CD4-positive, alpha-beta T cell treated with Interferon gamma for 1 hour (primary cell): Measurements from ENCODE around the gene CYP2A7.
"Not testable (repeated sequence)": the region's sequence is repeated elsewhere in the genome, so short reads cannot be mapped to it uniquely, and the experiment has no call there.

Experiments used
- DNase-seq: peaks from one replicate; pipeline ENCODE4 v3.0.0-alpha.2; 2020

Gene CYP2A7, protein sequence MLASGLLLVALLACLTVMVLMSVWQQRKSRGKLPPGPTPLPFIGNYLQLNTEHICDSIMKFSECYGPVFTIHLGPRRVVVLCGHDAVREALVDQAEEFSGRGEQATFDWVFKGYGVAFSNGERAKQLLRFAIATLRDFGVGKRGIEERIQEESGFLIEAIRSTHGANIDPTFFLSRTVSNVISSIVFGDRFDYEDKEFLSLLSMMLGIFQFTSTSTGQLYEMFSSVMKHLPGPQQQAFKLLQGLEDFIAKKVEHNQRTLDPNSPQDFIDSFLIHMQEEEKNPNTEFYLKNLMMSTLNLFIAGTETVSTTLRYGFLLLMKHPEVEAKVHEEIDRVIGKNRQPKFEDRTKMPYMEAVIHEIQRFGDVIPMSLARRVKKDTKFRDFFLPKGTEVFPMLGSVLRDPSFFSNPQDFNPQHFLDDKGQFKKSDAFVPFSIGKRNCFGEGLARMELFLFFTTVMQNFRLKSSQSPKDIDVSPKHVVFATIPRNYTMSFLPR

DNA sequence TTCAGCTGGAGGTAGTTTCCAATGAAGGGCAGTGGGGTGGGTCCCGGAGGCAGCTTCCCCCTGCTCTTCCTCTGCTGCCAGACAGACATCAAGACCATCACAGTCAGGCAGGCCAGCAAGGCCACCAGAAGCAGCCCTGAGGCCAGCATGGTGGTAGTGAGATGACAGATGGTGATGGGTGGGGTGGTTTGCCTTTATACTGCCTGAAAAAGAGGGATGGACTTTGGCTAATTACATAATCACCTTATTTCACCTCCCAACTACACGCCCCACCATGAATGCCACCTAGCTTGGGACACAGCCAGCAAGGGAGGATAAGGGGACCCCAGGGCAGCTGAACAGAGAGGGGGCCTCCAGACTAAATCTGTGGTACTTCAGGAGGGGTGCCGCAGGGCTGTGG is at the start of gene CYP2A7:
Gene CYP2A7 (minus strand): TSS at position 170 of the 400 bp plus-strand sequence. CDS start 21 bp downstream, at position 149.
- DNase-seq, result not testable (repeated sequence)

DNA sequence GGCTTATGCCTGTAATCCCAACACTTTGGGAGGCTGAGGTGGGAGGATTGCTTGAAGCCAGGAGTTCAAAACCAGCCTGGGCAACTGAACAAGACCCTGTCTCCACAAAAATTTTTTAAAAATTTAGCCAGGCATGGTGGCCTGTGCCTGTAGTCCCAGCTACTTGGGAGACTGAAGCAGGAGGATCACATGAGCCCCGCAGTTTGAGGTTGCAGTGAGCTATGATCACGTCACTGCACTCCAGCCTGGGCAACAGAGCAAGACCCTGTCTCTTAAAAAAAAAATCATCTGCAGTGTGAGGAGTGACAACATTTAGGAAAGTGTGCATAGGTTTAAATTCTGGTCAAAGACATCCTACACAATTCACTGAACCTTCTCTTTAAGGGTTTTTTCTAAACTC is 48.8 kb upstream of the CYP2A7 start:
- not testable (repeated sequence) for DNase-seq

DNA sequence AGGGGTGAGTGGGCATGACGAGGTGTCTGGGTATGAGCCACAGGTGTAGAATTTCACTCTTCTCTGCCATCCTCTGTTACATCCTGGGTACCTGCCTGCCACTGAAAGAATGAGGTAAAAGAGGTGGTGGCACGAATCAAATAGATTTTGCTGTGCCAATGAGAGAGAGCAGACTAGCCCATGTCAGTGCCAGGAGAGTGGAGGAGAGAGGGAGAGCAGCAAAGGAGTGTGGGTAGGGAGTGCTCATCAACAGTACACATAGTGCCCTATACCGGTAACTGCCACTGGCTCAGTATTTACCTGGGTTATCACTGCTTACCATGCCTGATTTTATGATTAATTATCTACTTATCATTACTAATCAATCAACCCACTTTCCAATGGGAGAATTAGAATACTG is 47.9 kb upstream of the CYP2A7 start:
- not testable (repeated sequence) for DNase-seq

DNA sequence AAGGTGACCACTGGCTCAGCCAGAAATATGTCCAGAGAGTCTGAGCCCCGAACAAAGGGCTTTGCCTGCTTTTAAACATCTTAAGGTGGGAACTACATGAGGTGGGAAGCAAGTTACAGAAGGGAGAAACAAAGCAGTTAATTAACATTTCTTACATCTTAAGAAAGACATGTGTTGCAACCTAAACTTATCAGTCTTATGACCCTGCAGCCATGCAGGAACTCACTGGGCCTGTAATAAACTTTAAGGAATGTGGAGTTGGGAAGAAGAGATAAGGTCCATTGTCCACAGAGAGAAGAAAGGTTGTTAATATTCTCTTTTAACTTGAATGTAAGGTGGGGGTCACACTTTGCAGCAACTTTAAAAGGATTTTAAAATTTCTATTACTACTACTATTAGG is 46.8 kb upstream of the CYP2A7 start:
- DNase-seq, result no peak

DNA sequence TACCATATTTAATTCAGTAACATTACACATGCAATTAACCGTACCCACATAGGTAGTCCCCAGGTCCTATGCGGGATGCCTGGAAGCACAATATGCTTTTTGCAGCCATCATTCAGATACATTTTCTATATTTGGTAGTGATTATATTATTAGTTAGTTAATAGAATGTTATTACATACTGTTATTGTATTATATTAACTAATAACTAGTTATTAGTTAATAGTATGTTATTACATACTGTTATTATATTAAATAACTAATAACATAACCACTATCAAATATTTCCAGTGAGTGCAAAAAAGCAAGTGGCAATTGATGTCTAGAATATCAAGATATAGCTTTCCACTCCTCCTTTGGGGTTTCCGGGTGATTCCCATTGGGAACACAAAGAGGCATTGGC is 45.5 kb upstream of the CYP2A7 start:
- no peak for DNase-seq

DNA sequence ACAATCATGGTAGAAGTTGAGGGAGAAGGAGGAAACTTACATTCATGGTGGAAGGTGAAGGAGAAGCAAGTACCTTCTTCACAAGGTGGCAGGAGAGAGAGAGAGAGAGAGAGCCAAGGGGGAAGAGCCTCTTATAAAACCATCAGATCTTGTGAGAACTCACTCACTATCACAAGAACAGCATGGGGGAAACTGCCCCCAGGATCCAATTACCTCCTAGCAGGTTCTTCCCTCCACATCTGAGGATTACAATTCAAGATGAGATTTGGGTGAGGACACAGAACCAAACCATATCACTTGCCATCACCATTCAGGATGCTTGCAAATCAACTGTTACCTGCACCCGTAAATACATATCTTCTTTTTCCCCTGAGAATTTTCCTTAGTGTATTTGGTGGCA is 44.2 kb upstream of the CYP2A7 start:
- DNase-seq, result not testable (repeated sequence)

DNA sequence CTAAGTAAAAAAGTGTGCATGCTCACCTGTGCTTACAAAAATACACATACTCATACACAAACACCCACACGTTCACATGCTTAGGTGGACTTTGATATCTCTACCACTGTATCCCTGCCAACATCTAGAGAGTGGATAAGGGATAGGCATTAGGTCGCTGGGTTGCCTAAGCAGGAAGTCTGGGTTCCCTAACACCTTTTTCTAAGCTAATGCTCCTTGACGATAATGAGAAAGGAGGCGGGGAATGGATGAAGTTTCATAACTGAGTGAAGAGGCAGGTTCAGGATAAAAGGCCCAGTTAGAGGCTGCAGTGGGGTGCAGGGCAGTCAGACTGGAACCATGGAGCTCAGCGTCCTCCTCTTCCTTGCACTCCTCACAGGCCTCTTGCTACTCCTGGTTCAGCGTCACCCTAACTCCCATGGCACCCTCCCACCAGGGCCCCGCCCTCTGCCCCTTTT is 41.9 kb upstream of the CYP2A7 start:
- DNase-seq, result no peak

DNA sequence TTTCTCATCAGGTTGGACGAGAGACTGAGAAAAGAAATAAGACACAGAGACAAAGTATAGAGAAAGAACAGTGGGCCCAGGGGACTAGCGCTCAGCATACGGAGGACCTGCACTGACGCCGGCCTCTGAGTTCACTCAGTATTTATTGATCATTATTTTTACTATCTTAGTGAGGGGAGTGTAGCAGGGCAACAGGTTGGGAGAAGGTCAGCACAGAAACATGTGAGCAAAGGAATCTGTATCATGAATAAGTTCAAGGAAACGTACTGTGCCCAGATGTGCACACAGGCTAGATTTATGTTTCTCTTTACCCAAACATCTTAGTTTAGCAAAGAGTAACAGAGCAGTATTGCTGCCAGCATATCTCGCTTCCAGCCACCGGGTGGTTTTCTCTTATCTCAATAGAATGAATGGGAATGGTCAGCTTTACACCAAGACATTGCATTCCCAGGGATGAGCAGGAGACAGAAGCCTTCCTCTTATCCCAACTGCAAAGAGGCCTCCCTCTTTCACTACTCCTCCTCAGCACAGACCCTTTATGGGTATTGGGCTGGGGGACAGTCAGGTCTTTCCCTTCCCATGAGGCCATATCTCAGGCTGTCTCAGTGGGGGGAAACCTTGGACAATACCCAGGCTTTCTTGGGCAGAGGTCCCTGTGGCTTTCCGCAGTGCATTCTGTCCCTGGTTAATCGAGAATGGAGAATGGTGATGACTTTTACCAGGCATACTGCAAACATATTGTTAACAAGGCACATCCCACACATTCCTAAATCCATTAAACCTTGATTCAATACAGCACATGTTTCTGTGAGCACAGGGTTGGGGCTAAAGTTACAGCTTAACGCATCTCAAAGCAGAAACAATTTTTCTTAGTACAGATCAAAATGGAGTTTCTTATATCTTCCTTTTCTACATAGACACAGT is 40.5 kb upstream of the CYP2A7 start:
- DNase-seq, result not testable (repeated sequence)

DNA sequence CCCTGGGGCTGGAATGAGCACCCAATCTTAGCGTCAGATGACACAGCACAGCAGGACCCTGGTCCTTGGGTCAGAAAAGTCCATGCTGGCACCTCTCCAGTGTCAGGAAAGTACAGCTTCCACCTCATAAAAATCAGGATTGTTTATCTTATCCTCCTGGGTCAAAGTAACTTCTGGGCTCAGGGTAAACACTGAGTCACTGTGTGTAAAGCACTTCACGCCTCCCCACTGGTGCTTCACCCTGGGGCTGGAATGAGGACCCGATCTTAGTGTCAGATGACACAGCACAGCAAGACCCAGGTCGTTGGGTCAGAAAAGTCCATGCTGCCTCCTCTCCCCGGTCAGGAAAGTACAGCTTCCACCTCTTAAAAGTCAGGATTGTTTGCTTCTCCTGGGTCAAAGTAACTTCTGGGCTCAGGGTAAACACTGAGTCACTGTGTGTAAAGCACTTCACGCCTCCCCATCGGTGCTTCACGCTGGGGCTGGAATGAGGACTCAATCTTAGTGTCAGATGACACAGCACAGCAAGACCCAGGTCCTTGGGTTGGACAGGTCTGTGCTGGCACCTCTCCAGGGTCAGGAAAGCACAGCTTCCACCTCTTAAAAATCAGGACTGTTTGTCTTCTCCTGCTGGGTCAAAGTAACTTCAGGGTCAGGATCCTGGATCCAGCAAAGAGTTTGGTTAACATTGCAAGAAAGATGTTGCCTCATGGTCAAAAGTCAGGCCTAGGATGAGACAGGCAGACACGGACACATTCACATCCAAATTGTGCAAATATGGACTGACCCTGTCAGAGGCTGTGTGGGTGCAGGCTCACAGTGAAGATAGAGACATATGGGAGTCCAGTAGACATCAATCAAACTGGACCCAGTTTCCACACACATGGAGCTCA is 39.2 kb upstream of the CYP2A7 start:
- no peak for DNase-seq

DNA sequence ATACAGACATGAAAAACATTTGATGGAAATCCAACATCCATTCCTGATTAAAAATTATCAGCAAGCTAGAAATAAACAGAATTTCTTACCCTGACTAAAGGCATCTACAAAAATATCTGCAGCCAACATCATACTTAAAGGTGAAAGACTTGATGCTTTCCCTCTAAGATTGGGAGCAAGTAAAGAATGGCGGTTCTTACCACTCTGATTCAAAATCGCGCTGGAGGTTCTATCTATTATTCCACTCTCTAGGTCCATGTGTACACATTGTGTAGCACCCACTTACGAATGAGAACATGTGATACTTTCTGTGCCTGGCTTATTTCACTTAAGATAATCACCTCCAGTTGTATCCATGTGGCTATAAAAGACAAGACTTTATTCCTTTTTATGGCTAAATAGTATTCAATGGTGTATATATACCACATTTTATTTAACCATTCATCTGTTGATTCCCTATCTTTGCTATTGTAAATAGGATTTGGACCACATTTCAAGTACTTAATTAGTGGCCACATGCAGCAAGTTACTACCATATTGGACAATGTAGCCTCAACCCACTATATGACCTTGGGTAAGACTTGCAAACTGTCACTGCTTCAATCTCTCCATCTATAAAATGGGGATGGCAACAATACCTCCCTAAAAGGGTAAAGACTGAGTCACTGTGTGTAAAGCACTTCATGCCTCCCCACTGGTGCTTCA is 38.4 kb upstream of the CYP2A7 start:
- DNase-seq, result no peak

DNA sequence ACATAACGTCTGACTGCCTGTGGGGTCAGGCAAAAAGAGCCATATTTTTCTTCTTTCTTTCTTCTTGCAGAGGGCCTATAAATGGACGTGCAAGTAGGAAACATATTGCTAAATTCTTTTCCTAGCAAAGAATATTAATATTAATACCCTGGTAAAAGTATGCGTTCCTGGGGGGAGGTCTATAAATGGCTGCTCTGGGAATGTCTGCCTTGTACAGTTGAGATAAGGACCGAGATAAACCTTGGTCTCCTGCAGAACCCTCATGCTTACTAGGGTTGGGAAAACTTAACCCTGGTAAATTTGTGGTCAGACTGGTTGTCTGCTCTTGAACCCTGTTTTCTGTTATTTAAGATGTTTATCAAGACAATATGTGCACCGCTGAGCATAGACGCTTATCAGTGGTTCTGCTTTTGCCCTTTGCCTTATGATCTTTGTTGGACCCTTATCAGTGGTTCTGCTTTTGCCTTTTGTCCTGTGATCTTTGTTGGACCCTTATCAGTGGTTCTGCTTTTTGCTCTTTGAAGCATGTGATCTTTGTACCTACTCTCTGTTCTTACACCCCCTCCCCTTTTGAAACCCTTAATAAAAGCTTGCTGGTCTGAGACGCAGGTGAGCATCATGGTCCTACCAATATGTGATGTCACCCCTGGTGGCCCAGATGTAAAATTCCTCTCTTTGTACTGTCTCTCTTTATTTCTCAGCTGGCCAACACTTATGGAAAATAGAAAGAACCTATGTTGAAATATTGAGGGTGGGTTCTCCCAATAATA is 37.7 kb upstream of the CYP2A7 start:
- not testable (repeated sequence) for DNase-seq

DNA sequence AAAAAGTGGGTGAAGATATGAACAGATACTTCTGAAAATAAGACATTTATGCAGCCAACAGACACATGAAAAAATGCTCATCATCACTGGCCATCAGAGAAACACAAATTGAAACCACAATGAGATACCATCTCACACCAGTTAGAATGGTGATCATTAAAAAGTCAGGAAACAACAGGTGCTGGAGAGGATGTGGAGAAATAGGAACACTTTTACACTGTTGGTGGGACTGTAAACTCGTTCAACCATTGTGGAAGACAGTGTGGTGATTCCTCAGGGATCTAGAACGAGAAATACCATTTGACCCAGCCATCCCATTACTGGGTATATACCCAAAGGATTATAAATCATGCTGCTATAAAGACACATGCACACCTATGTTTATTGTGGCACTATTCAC is 36.3 kb upstream of the CYP2A7 start:
- DNase-seq, result not testable (repeated sequence)

DNA sequence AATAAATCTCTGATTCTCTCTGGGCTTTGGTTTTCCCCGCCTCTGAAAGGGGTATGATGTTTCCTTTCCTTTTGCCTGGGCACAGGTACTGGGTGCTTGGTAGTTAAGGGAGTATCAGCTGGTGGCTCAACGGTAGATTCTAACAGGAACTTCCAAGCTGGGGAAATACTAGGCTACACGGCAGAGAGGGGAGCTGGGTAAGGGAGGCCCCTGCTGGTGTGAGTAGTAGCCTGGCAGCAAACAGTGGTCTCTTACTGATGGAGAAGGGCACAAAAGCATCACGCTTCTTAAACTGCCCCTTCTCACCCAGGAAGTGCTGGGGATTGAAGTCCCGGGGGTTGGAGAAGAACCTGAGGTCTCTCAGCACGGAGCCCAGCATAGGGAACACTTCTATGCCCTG is 26.9 kb upstream of the CYP2A7 start:
- DNase-seq, result no peak

DNA sequence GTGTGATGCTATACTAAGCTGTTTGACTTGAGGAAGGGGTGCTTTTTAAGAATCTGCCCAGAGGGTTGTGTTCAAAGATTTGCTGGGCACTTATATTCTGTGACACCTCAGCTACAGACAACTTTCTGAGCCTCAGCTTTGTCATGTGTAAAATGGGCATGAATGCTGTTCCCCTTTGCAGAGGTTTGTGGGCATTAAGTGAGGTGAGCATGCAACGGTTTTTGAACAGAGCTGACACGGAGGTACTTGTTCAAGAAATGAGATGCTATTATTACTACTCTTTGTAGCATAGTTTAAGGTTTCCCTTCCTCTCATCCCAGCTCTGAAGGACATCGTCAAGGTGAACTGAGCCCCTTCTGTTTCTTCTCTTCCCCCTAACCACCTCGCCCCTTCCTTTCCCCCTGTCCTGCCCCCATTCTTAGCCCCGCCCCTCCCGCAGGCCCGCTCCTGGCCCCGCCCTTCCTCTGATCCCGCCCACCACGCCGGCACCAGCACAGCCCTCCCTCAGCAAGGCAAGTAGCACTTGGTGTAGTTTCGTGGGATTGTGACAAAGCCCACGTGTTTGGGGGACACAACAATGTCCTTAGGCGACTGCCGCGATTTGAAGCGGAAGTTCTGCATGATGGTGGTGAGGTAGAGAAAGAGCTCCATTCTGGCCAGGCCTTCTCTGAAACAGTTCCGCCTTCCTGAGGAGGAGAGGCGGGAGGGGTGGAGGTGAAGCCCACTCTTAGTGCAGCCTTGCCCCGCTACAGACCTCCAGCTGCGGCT is 26.1 kb upstream of the CYP2A7 start:
- DNase-seq, result peak; percentile 15

DNA sequence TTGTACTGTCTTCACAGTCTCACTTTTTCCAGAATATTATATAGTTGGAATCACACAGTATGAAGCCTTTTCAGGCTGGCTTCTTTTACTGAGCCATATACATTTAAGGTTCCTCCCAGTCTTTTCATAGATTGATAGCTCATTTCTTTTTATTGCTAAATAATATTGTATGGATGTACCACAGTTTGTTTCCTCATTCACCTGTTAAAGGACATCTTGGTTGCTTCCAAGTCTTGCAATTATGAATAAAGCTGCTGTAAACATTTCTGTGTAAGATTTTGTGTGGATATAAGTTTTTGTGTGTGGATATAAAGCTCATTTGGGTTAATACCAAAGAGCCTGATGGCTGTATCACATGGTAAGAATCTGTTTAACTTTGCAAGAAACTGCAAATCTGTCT is 24.5 kb upstream of the CYP2A7 start:
- DNase-seq, result no peak

DNA sequence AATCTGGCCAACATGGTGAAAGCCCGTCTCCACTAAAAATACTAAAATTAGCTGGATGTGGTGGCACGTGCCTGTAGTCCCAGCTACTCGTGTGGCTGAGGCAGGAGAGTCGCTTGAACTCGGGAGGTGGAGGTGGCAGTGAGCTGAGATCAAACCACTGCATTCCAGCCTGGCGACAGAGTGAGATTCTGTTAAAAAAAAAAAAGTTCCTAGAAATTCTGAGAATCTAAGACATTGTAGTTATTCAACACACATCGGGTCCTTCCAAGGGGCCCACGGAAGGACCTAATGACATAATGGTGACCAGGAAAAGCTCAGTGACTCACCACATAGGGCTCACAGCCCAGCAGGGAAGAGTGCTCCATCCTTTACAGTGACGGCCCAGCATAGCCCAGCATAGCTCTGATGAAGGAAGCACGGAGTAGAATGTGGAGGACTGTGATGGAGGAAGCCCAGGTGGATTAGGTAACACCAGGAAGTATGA is 22.7 kb upstream of the CYP2A7 start:
- not testable (repeated sequence) for DNase-seq

DNA sequence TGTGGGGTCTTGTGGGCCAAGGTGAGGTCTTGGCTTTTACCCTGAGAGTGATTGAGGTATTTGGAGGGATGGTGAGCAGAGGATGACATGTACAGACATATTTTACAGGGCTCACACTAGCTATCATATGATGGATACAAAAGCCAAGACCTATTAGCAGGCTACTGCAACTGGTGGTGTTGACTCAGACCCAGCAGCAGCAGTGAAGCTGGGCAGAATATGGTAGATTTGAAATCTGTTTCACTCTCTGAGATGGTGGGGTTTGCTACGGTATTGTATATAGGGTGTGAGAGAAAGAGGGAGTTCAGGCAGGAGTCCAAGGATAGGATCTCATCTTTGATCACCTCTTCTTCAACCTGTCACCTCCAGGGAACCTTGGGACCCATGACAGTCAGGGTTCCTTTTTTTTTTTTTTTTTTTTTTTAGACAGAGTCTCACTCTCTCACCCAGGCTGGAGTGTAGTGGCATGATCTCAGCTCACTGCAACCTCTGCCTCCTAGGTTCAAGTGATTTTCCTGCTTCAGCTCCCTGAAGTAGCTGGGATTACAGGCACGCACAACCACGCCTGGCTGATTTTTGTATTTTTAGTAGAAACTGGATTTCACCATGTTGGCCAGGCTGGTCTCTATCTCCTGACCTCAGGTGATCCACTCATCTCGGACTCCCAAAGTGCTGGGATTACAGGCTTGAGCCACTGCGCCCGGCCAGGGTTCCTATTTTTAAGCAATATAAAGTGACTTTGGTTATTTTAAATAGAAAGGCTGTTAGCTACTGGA is 20.1 kb upstream of the CYP2A7 start:
- DNase-seq, result not testable (repeated sequence)

DNA sequence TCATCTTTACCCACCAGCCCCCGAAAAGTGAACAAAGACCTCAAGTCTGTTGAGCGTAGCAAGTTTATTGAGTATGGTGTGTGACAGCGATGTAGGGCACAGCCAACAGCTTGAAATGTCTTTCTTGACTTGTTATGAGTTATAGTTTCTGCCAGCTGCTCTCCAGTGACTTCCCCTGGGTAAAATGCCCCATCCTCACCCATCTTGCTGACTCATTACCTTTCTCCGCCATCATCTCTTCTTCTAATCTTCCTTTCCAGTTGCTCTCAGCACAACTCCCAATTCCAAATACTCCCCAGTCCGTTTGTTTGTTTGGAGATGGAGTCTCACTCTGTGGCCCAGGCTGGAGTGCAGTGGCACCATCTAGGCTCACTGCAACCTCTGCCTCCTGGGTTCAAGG is 18.5 kb upstream of the CYP2A7 start:
- not testable (repeated sequence) for DNase-seq

DNA sequence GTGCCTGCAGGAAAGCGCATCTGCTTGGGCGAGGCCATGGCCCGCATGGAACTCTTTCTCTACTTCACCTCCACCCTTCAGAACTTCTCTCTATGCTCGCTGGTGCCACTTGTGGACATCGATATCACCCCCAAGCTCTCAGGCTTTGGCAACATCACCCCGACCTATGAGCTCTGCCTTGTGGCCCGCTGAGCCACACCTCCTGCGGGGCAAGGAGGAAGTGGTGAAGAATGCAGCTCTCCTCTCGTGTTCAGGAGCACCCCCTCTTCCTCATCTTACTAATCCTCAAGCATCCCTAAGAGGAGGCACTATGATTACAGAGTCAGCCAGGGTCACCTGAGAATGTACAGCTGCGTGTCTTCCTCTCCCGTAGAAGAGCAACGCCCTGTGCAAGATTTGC is 17.9 kb upstream of the CYP2A7 start:
- DNase-seq, result peak; percentile 23
